ENCODE results near the gene KCNN4.

KCNN4 gene

DNA sequence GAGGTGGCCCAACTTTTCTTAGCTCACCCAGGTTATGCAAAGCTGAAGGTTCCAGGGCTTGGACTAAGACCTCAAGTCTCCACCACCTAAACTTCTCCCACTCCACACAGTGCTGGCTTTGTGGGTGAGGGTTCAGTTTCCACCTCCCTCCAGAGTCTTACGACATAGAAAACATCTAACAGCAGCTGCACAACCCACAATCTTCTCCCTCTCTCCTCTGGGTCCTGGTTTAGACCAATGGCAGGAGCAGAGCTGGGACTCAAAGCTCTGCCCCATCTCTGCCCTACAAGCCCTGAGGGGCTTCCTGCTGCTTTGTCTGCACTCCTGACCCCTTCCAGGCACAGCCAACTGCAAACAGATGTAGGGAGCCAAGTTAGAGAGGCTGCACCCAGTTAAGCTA is 48.9 kb downstream of the KCNN4 start:
- DNase-seq (ENCODE audit: low read depth, low spot score) = no peak
- CTCF ChIA-PET = interaction anchor here (1.2 to 1.7 kb wide), 4 partner anchors 13 to 53 kb away, joined by 3 to 10 read pairs (median 4); no protein-coding TSS in a partner anchor
- TF ChIP-seq, protein P1, sequence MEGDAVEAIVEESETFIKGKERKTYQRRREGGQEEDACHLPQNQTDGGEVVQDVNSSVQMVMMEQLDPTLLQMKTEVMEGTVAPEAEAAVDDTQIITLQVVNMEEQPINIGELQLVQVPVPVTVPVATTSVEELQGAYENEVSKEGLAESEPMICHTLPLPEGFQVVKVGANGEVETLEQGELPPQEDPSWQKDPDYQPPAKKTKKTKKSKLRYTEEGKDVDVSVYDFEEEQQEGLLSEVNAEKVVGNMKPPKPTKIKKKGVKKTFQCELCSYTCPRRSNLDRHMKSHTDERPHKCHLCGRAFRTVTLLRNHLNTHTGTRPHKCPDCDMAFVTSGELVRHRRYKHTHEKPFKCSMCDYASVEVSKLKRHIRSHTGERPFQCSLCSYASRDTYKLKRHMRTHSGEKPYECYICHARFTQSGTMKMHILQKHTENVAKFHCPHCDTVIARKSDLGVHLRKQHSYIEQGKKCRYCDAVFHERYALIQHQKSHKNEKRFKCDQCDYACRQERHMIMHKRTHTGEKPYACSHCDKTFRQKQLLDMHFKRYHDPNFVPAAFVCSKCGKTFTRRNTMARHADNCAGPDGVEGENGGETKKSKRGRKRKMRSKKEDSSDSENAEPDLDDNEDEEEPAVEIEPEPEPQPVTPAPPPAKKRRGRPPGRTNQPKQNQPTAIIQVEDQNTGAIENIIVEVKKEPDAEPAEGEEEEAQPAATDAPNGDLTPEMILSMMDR (IDR thresholded peaks at IDR 0.05; ENCODE audit: insufficient read depth, low read length, missing control alignments) = no peak
- no peak overlapping the region for H3K4me3 ChIP-seq (ENCODE audit: low read depth, low read length)
- POLR2A ChIA-PET = no interaction called here

DNA sequence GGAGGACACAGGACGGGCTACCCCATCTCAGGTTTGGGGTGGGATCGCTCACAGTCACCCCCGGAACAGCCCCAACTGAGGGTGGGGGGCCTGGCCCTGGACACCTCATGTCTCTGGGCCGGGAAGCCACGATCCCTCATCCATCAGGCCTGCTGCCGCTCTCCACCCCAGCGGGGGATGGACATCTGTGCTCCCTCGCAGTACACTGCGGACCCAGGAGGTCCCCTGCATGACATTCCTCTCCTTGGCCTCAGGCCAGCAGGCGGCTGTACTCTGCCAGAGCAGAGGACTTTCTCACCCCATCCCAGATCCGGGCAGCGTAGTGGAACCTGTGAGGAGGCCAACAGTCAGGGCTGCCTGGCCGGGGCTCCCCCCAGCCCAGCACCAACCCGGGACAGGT is 49.4 kb downstream of the KCNN4 start:
- no peak overlapping the region for H3K4me3 ChIP-seq (ENCODE audit: low read depth, low read length)
- DNase-seq (ENCODE audit: low read depth, low spot score) = no peak
- POLR2A ChIA-PET = no interaction called here
- TF ChIP-seq, protein P1 (IDR thresholded peaks at IDR 0.05; ENCODE audit: insufficient read depth, low read length, missing control alignments) = no peak
- CTCF ChIA-PET = interaction anchor here (1.7 kb wide), 1 partner anchor 14 kb away, joined by 10 read pairs; no protein-coding TSS in a partner anchor

DNA sequence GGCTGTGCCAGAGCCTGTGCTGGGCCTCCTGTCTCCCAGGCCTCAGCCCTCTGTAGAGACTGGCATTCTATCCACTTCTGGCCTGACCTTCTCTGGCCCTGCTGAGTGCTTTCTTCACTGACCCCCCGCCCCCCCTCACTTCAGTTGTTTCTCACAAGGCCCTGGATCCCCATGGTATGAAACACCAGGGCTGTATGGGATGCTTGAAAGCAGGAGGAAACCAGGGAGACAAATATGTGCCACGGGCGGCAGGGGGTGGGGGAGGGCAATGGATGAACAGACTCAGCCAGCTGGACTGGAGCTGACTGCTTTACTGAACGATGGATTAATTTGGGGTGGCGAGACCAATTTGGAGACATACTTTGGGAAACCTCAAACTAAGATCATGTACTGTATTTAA is 50.9 kb downstream of the KCNN4 start:
- H3K4me3 ChIP-seq (ENCODE audit: low read depth, low read length) = no peak overlapping the region
- CTCF ChIA-PET = interaction anchor here (0.9 to 1.9 kb wide), 2 partner anchors 13 to 40 kb away, joined by 3 to 4 read pairs; no protein-coding TSS in a partner anchor
- TF ChIP-seq, protein P1 (IDR thresholded peaks at IDR 0.05; ENCODE audit: insufficient read depth, low read length, missing control alignments) = no peak
- DNase-seq (ENCODE audit: low read depth, low spot score) = no peak
- POLR2A ChIA-PET = interaction anchor here (1.1 kb wide), 1 partner anchor 61 kb away, joined by 3 read pairs; no protein-coding TSS in a partner anchor

DNA sequence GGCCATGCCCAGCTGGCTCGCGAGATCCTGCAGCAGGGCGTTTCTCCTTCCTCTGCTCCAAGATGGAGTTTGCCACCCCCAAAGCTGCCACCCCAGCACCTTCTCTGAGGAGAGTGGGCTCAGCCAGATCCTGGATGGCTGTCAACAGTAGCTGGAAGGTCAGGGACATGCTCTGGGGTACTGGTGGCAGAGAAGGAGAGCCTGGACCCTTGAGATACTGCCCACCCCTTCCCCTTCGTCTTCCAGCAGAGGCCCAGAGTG is 53.2 kb downstream of the KCNN4 start:
- CTCF ChIA-PET = interaction anchor here (1.4 kb wide), 1 partner anchor 18 kb away, joined by 5 read pairs; no protein-coding TSS in a partner anchor
- no peak for DNase-seq (ENCODE audit: low read depth, low spot score)
- TF ChIP-seq, protein P1 (IDR thresholded peaks at IDR 0.05; ENCODE audit: insufficient read depth, low read length, missing control alignments) = no peak
- POLR2A ChIA-PET = no interaction called here
- no peak overlapping the region for H3K4me3 ChIP-seq (ENCODE audit: low read depth, low read length)

DNA sequence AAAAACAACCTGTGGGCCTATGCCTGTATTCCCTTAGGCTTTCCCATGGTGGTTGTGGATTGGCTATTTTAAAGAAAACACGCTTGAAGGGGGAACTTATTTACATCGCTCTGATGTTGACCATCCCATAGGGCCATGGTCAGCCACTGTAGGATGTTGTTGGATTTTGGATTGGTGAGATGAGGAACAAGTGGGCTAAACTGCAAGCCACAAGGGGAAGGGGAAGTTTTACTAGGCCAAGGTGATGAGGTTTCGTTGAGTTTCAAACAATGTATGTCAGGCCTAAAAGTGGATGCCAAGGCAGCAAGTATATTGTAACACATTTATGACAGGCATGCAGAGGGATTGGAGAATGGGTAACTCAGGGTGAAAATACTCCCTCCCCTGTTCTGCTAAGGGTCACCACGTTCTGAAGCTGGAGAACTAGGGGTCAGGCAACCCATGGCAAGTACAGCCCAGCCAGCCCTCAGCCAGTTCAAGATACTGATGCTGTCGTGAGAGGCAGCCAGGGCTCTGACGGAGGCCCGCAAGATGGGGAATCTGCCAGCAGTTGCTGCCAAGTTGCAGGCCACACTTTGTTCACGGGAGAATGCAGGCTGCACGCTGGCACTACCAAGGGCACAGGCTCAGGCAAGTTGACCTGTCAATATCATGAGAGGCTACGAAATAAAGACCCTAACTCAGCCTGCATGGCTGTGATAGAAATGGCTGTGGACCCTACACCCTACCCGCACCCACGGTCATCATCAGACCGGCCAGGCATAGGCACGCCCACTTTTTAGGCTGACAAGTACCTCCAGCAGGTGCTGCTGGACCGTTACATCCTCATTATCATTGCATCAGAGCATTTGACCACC is 53.8 kb downstream of the KCNN4 start:
- no peak for DNase-seq (ENCODE audit: low read depth, low spot score)
- CTCF ChIA-PET = interaction anchor here (1.5 kb wide), 1 partner anchor 18 kb away, joined by 4 read pairs; no protein-coding TSS in a partner anchor
- TF ChIP-seq, protein P1 (IDR thresholded peaks at IDR 0.05; ENCODE audit: insufficient read depth, low read length, missing control alignments) = no peak
- POLR2A ChIA-PET = no interaction called here
- no peak overlapping the region for H3K4me3 ChIP-seq (ENCODE audit: low read depth, low read length)

DNA sequence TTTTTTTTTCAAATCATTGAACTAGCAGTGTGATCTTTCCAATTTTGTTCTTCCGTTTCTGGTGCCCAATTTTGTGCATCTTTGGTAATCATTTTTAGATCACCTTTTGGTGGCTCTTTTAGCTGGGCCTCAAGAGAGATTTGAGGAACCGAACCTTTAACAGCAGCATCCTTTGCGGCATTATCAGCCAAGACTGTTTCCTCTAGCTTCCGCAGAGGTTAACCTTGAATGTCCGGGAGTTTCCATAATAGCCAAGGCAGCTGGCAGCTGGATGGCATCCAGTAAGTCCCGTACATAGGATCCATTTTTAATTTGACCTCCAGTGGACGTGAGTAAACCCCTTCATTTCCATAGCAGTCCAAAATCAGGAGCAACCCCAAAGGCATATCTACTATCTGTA is 55.3 kb downstream of the KCNN4 start:
- H3K4me3 ChIP-seq (ENCODE audit: low read depth, low read length) = no peak overlapping the region
- no peak for DNase-seq (ENCODE audit: low read depth, low spot score)
- CTCF ChIA-PET = interaction anchor here (0.9 to 1.5 kb wide), 2 partner anchors 9 to 20 kb away, joined by 3 to 4 read pairs; no protein-coding TSS in a partner anchor
- POLR2A ChIA-PET = no interaction called here
- TF ChIP-seq, protein P1 (IDR thresholded peaks at IDR 0.05; ENCODE audit: insufficient read depth, low read length, missing control alignments) = no peak

Data from AG04449 (cell line).